BJ (cell line): ENCODE measurements around the gene CLSTN2. TPM values are rescaled to one million over a fixed set of nuclear protein-coding genes. Genes with fewer than 3 reads are reported as not detected.

Source experiments
- CTCF ChIA-PET: fragments of 350-600 bp; formaldehyde crosslinking; extraction: SDS; loops from one replicate; lab custom pipeline; 2021; ENCODE audit warnings: antibody characterized with exemption, inconsistent platforms; lab: Yijun Ruan, JAX
- POLR2A ChIA-PET: fragments of 300-600 bp; sonication (Branson Sonifier 250); formaldehyde crosslinking; extraction: SDS; loops from one replicate; lab custom pipeline; 2021; ENCODE audit warnings: antibody characterized with exemption; lab: Charles Lee
- DNase-seq: peaks from one replicate; pipeline ENCODE4 v3.0.0-alpha.2; 2011; ENCODE audit warnings: low read depth
- H3K27me3 ChIP-seq: 2 replicates; pipeline ENCODE4 v1.6.0; 2011; ENCODE audit warnings: low read length; ENCODE audit not compliant: control insufficient read depth, insufficient read depth
- H3K36me3 ChIP-seq: 2 replicates; pipeline ENCODE4 v1.5.1; 2011; ENCODE audit warnings: low read length; ENCODE audit not compliant: control insufficient read depth, insufficient read depth
- H3K4me3 ChIP-seq: 2 replicates; pipeline ENCODE4 v1.5.1; 2011; ENCODE audit warnings: low read depth, mild to moderate bottlenecking, control low read depth, low read length
- CTCF ChIP-seq: IDR thresholded peaks from 2 replicates; pipeline ENCODE4 v1.5.1; 2011; ENCODE audit warnings: low read depth, mild to moderate bottlenecking, control low read depth, inconsistent platforms, low read length, moderate library complexity; ENCODE audit not compliant: insufficient read depth
- polyA plus RNA-seq: library from polyadenylated mRNA; depleted of rRNA; stranded (reverse); fragments of >200 nt; gene quantifications from 2 replicates; pipeline ENCODE4 v1.2.3, GENCODE V29; 2011

CLSTN2 gene
- polyA plus RNA-seq, 1 experiment = 1.8 TPM

DNA sequence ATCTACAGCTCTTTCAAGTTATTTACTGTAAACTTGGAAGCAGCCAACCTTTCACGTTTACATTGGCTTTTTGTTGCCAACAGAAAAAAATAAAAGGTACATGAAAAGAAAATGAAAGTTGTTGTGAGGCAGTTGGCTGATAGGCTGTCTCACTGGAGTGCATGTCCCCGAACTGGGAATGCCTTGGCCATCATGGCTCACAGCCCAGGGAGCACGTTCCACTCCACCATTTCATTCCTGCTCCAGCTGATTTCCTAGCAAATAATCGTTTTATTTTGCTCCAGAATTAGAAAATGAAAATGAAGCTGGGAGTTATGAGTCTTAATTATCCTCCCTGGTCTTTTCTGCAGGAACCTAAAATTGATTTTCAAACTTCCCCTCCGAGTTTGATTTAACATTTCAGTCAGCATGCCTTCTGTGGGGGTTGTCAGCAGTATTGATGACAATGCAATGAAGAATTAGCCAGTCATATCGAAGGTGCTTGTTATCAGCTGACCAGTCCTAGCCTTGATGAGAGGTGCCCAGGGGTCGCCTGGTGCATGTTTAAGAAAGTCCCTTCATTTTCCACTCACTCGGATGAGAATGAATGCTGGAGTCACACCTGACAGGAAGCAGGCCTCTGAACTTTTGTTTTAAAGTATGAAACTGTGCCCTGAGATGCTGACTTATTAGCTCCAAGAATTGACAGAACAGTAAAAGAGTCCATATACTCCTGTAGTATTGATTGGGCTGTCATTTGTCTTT lies 449.2 kb downstream of the CLSTN2 start:
- no peak for DNase-seq
- Histone ChIP-seq H3K4me3 (no peak overlapping the region), H3K27me3 (no peaks in the 10 kb centered on the region), H3K36me3 (no peaks in the 10 kb centered on the region)
- POLR2A ChIA-PET = no interaction called here
- CTCF ChIA-PET = no interaction called here
- no peak for TF ChIP-seq CTCF

DNA sequence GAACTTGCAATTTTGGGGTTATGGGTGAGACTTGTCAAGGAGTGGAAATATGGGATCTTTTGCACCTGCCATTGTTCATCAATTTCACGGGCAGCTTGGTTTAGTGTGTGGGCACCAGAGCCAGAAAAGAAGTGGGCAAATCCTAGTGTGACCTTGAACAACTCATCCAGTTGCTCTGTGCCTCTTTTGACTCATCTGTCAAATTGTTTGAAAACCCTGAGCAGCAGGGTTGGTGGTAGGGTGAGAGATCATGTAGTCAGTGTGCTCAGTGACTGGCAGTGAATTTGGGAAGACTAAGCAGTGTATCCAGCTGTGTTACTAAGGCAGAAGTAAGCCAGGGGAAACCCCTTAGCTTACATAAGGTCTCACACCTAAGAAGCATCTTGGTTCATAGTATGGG lies 449.9 kb downstream of the CLSTN2 start:
- ChIA-PET POLR2A (no interaction called here), CTCF (no interaction called here)
- Histone ChIP-seq H3K36me3 (no peaks in the 10 kb centered on the region), H3K4me3 (no peak overlapping the region), H3K27me3 (no peaks in the 10 kb centered on the region)
- no peak for TF ChIP-seq CTCF
- no peak for DNase-seq

DNA sequence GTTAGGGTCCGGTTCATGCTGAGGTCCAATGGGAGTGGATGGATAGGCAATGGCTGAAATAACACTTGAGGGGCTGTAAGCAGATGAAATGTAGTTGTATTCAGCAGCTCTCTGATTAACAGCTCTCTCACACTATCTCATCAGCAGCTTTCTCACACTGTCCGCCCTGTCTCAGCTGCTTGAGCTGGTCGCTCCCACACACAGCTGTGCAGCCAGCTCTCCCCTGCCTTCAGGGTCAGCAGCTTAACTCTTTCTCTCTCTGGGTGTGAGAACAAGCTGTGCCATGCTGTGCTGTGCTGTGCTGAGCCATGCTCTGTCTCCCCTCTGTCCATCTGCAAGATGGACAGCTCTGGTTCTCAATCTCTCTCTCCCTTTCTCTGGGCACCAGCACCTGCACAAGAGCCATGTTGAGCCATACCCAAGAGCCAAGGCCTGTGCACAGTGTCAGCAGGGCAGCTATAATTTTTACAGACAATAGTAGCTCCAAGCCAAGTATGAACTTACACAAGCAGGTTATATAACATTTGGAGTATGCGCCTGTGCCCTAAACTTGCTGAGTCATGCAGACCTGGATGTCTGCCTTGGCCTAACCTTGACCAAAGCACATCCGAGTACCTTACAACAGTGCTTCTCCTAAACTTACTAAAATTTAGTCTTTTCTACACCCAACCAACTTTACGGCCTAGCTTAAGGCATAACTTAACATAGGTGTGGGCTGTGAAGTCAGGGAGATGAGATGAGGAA lies 451.5 kb downstream of the CLSTN2 start:
- Histone ChIP-seq H3K36me3 (no peaks in the 10 kb centered on the region), H3K27me3 (no peaks in the 10 kb centered on the region), H3K4me3 (no peak overlapping the region)
- no peak for DNase-seq
- TF ChIP-seq CTCF = no peak
- CTCF ChIA-PET = no interaction called here
- POLR2A ChIA-PET = no interaction called here

GRCh38 chr3:140387244-140387643 lies 452.3 kb downstream of the CLSTN2 start:
- Histone ChIP-seq H3K4me3 (no peak overlapping the region), H3K27me3 (no peaks in the 10 kb centered on the region), H3K36me3 (no peaks in the 10 kb centered on the region)
- ChIA-PET POLR2A (no interaction called here), CTCF (no interaction called here)
- no peak for TF ChIP-seq CTCF
- no peak for DNase-seq

GRCh38 chr3:140388202-140388922 lies 453.4 kb downstream of the CLSTN2 start:
- no peaks in the 10 kb centered on the region for H3K27me3 ChIP-seq
- H3K4me3 ChIP-seq = no peak overlapping the region
- no peaks in the 10 kb centered on the region for H3K36me3 ChIP-seq
- CTCF ChIA-PET = no interaction called here
- no peak for TF ChIP-seq CTCF
- POLR2A ChIA-PET = no interaction called here
- no peak for DNase-seq
